Stimulated activated CD4-positive, alpha-beta T cell treated with anti-CD3 and anti-CD28 coated beads, Interleukin-2, amount 100 ng/mL, for 48 hours (primary cell): ENCODE measurements around the gene AFAP1.
A peak's percentile ranks its signal among the peaks of the same experiment; 100 is the strongest.

Source experiments
- DNase-seq, 2 donors: peaks; one replicate each; pipeline ENCODE4 v3.0.0-alpha.2; 2020

The AFAP1 gene, protein sequence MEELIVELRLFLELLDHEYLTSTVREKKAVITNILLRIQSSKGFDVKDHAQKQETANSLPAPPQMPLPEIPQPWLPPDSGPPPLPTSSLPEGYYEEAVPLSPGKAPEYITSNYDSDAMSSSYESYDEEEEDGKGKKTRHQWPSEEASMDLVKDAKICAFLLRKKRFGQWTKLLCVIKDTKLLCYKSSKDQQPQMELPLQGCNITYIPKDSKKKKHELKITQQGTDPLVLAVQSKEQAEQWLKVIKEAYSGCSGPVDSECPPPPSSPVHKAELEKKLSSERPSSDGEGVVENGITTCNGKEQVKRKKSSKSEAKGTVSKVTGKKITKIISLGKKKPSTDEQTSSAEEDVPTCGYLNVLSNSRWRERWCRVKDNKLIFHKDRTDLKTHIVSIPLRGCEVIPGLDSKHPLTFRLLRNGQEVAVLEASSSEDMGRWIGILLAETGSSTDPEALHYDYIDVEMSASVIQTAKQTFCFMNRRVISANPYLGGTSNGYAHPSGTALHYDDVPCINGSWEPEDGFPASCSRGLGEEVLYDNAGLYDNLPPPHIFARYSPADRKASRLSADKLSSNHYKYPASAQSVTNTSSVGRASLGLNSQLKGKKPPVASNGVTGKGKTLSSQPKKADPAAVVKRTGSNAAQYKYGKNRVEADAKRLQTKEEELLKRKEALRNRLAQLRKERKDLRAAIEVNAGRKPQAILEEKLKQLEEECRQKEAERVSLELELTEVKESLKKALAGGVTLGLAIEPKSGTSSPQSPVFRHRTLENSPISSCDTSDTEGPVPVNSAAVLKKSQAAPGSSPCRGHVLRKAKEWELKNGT

DNA sequence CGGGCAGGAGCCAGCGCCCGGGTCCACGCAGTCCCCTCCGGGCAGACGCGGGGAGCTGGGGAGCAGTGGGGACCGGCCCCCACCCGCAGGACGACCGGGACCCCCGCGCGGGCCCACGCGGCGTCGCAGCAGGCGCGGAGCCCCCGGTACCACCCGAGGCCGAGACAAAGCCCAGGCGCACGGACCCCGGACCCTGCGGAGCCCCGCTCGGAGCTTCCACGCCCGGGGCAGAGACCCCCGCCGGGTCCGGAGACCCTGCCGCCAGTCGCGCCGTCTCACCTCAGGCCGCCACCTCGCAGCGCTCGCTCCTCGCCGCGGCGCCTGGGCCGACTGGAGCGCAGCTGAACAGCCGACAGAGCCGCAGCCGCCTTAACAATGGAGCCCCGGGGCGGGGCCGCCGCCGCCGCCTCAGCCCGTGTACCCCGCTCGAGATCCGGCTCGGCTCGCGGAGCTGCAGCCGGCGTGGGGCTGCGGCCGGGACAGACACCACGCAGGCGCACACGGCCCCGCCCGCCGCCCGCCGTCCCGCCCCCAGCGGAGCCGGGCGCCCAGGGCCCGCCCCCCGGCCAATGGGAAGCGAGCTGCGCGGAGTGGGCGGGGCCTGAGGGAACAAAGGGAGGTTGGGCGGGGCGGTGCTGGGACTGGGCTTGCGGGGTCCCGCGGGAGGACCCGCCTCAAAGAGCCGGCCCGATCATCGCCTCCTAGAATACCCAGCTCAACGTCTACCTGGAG, at the start of gene AFAP1:
Gene AFAP1 (minus strand): TSS at position 485 of the 732 bp plus-strand sequence. CDS start 67,783 bp downstream, outside the sequence.
- peak; percentile 84 to 90 for DNase-seq

DNA sequence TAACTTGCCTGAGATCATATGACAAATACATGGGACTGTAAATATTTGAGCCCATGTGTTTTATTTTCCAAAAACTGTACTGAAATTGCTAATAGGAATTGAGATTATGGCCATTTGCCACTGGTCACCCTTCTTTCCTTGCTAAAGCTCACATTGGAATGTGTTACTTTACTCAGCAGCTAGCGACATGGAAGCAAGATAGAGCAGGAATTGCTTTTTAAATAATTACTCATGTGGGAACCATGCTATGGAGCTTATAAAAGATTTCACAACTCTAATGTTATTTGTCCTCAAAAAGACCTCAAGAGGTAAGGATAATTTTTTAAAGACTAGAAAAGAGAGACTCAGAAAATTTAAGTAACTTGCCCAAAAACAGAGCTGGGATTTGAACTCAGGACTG, 48.8 kb upstream of the AFAP1 start:
- no peak for DNase-seq

- DNase-seq, result peak; percentile 79 to 81
Measured at GRCh38 chr4:7987148-7987989, 47.7 kb upstream of the AFAP1 start.

DNA sequence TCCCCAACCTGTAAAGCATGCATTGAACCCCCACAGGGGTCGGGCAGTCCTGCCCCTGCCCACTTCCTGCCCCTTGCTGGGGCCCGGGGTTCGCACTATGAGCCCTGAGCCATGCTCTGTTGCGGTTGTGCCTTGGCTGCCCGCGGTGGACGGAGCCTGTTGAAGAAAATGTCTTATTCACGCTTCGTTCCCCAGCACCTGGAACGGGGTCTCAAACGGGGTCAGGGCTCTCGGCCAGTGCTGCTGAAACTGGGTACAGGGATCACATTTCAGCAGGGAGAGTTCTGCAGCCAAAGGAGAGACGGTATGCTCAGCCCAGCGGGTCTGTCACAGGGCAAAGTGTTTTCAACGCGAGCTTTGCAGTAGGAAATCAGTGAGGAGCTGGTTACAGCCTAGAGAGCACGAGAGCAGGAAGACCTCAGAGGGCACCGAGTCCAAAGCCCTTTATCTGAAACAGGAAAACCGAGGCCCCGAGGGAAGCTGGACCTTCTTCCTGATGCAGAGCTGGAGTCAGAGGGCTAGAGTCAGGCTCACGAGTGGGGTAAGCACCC, 46.3 kb upstream of the AFAP1 start:
- DNase-seq, result no peak

GRCh38 chr4:7985072-7985471, 45.4 kb upstream of the AFAP1 start:
- no peak for DNase-seq

GRCh38 chr4:7984286-7984925, 44.7 kb upstream of the AFAP1 start:
- DNase-seq, result no peak

DNA sequence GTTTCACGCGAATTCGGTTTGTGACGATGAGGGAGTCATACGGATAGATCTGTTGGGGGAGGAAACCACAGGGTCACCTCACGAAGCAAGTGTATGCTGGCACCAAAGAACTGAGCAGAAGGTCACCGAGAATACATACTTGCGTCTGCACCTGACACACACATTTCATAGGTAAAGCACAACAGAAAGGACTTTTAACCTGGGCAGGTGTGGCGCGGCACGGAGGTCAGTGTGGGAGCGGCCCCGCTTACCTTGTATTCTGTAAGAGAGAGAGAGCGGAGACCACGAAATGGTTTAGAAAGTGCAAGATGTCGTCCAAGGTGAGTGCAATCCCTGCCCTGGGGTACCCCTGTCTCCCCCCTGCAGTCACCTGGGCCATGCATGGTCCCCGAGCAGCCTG, 43.6 kb upstream of the AFAP1 start:
- DNase-seq, result no peak

DNA sequence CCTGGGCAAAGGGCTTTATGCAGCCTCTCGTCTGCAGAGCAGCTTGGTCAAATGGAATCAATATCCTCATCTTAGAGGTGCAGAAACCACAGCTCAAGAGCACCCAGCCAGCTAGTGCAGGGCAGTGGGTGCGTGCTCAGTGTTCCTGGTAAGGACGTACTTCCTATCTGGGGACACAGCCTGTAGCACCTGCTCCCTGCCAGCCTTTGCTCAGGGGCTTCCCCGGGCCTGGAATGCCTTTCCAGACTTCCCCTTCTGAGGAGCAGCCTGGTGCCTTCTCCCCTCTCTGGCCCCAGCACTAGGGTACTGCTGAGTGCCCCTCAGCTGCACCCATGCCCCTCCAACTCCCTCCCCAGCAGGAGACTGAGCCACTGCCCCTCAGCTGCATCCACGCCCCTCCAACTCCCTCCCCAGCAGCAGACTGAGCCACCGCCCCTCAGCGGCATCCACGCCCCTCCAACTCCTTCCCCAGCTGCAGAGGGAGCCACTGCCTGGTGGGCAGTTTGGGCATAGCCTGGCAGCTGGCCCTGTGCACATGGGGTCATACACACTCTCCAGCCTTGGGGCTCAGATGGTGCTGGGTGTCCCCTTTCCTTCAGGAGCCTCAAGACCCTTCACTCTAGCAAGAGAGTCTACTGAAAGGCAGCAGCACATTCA, 42.2 kb upstream of the AFAP1 start:
- no peak for DNase-seq

DNA sequence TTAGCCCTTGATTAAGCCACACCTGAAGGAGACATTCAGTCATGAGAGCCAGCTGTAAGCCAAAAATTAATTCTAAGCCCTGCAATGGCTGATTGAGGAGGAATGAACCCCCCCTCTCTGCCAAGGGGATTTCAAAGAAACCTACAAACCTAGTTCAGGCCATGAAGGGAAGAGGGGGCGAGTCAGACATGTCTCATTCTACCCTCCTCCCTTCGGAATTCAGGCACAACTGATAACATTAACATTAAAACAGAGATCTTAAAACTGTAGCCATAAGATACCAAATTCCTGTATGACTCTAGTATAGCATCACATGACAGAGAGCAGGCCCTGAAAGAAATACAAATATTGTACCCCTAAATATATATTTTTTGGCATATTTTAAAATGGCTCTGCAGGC, 40.4 kb upstream of the AFAP1 start:
- no peak for DNase-seq

GRCh38 chr4:7979652-7979968, 39.9 kb upstream of the AFAP1 start:
- no peak for DNase-seq

GRCh38 chr4:7978907-7979651, 39.4 kb upstream of the AFAP1 start:
- DNase-seq, result no peak

- DNase-seq, result no peak
Measured at GRCh38 chr4:7978489-7978888, 38.8 kb upstream of the AFAP1 start.

- no peak for DNase-seq
Measured at GRCh38 chr4:7976634-7977033, 37.0 kb upstream of the AFAP1 start.

DNA sequence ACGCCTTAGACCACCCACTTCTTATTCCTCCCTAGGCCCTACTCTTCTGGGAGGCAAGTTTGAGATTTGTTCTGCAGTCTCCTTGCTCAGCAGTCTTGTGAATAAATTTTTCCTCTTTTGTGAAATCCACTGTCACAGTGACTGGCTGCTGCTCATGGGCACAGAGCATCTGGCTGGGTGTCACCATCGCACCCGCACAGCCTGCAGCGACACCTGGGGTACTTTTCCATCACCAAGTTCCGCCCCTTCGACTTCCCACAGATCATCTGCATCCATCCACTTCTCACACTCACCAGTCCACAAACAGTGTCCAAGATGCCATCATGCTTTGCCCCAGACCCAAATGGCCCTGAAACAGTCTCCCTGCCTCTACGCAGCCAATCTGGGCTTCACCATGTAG, 36.4 kb upstream of the AFAP1 start:
- no peak for DNase-seq

GRCh38 chr4:7974425-7974824, 34.8 kb upstream of the AFAP1 start:
- DNase-seq, result no peak

- no peak for DNase-seq
Measured at GRCh38 chr4:7973545-7973981, 33.9 kb upstream of the AFAP1 start.

DNA sequence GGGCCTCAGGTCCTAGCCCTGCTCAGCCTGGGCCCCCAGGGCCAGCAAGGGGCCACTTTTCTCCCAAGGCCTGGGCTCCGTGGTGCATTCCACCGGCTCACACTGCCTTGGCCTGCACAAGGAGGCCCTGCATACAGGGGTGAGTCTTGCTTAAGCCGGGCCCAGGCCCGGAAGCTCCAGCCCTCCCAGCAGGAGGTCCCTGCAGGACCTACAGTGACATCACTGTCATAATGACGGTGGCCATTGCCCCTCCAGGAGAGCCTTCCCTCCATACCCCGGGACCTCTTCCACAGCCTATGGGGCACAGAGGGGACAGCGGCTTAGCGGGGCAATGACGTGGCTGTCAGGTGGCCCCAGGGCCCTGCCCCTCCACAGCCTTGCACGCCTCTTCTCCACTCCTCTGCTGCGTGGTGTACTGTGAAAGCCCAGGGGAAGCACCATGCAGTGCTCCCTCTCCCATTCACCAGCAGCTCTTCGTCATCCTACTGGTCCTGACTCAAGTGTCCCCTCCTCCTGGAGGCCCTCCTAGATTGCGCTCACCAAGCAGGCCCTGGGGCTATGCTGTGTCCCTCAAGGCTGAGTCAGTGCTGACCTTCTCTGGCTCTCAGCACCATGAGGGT, 32.3 kb upstream of the AFAP1 start:
- no peak for DNase-seq

GRCh38 chr4:7971159-7971631, 31.5 kb upstream of the AFAP1 start:
- DNase-seq, result no peak

- DNase-seq, result no peak
Measured at GRCh38 chr4:7970361-7970946, 30.8 kb upstream of the AFAP1 start.
